HCT116 (cell line): Measurements from ENCODE around the gene FAM89B.

Experiments
- EGR1 ChIP-seq: IDR thresholded peaks from 2 replicates; pipeline ENCODE4 v1.6.1; 2012; ENCODE audit warnings: low read depth
- EZH2 ChIP-seq: fragments of 200-600 bp; sonication (generic); IDR thresholded peaks from 2 replicates; pipeline ENCODE4 v1.6.1; 2017; ENCODE audit warnings: antibody characterized with exemption, mixed run types
- EZH2phosphoT487 ChIP-seq: fragments of 200-600 bp; IDR thresholded peaks from 2 replicates; pipeline ENCODE4 v1.6.1; 2018; ENCODE audit warnings: antibody characterized with exemption, borderline replicate concordance
- JUND ChIP-seq: IDR thresholded peaks from 2 replicates; pipeline ENCODE4 v1.6.1; 2012
- POLR2A ChIP-seq: IDR thresholded peaks from 2 replicates; pipeline ENCODE4 v1.7.0; 2011; ENCODE audit warnings: borderline replicate concordance; ENCODE audit not compliant: insufficient read depth, insufficient read length; ENCODE audit errors: extremely low read depth
- POLR2AphosphoS5 ChIP-seq: IDR thresholded peaks from 2 replicates; pipeline ENCODE4 v1.6.1; 2011; ENCODE audit warnings: mild to moderate bottlenecking, low read depth, low read length, moderate library complexity
- SP1 ChIP-seq: IDR thresholded peaks from 2 replicates; pipeline ENCODE4 v1.6.1; 2012; ENCODE audit warnings: low read depth
- TF ChIP-seq, protein P1 (sequence below), 3 experiments: fragments of 200-600 bp in 1 of 3; sonication (generic) in 1 of 3; IDR thresholded peaks in 2 of 3; conservative IDR thresholded peaks in 1 of 3; 2 replicates each; pipeline ENCODE4 v1.5.1; 2012 to 2017; ENCODE audit warnings: low read depth in 2 of 3, low read length in 2 of 3, antibody characterized with exemption in 1 of 3, borderline replicate concordance in 1 of 3, control low read depth in 1 of 3, mild to moderate bottlenecking in 1 of 3, mixed read lengths in 1 of 3, mixed run types in 1 of 3, moderate library complexity in 1 of 3; ENCODE audit not compliant: insufficient read depth in 1 of 3
- TF ChIP-seq, protein P2 (sequence below): IDR thresholded peaks from 2 replicates; pipeline ENCODE4 v1.6.1; 2011; ENCODE audit warnings: mild to moderate bottlenecking, low read length, moderate library complexity; ENCODE audit not compliant: insufficient replicate concordance; ENCODE audit errors: extremely low read depth
- TF ChIP-seq, protein P3 (sequence below): IDR thresholded peaks from 2 replicates; pipeline ENCODE4 v1.6.1; 2012; ENCODE audit warnings: low read depth

DNA sequence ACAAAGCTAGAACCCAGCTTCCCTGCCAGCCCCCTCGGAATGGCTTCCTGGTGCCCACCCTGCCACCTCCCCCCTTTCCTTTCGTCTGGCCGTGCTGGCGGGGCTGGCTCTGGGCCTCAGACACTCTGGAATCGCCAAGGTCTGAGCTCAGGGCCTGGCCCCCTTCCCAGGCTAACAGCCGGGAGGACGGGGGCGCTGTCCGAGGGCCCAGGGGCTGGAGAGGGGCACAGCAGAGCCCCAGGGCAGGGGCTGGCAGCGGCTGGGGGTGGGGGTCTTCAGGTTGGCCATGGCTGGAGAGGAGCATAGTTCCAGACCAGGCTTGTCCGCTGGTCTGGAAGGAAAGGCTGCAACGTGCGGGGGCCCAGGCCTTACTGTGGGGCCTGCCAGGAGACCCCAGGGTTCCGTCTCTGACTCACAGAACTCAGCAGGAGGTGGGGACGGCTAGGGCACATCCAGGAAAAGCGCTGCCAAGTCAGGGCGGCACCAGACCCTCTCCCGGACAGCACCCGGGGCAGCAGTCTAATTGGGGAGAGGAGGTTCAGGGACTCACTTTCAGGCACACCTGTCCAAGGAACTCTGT, 13.3 kb upstream of the FAM89B start:
- TF ChIP-seq, protein P1, sequence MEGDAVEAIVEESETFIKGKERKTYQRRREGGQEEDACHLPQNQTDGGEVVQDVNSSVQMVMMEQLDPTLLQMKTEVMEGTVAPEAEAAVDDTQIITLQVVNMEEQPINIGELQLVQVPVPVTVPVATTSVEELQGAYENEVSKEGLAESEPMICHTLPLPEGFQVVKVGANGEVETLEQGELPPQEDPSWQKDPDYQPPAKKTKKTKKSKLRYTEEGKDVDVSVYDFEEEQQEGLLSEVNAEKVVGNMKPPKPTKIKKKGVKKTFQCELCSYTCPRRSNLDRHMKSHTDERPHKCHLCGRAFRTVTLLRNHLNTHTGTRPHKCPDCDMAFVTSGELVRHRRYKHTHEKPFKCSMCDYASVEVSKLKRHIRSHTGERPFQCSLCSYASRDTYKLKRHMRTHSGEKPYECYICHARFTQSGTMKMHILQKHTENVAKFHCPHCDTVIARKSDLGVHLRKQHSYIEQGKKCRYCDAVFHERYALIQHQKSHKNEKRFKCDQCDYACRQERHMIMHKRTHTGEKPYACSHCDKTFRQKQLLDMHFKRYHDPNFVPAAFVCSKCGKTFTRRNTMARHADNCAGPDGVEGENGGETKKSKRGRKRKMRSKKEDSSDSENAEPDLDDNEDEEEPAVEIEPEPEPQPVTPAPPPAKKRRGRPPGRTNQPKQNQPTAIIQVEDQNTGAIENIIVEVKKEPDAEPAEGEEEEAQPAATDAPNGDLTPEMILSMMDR (IDR thresholded peaks at IDR 0.05 in 2 of 3, conservative IDR thresholded peaks at IDR 0.05 in 1 of 3; ENCODE audit: borderline replicate concordance in 1 of 3, insufficient read depth in 1 of 3, low read depth in 2 of 3, low read length in 2 of 3): no peak
- TF ChIP-seq POLR2AphosphoS5 (no peak), EZH2 (no peak), POLR2A (no peak), JUND (no peak), SP1 (no peak), EZH2phosphoT487 (no peak), EGR1 (no peak)
- TF ChIP-seq, protein P2, sequence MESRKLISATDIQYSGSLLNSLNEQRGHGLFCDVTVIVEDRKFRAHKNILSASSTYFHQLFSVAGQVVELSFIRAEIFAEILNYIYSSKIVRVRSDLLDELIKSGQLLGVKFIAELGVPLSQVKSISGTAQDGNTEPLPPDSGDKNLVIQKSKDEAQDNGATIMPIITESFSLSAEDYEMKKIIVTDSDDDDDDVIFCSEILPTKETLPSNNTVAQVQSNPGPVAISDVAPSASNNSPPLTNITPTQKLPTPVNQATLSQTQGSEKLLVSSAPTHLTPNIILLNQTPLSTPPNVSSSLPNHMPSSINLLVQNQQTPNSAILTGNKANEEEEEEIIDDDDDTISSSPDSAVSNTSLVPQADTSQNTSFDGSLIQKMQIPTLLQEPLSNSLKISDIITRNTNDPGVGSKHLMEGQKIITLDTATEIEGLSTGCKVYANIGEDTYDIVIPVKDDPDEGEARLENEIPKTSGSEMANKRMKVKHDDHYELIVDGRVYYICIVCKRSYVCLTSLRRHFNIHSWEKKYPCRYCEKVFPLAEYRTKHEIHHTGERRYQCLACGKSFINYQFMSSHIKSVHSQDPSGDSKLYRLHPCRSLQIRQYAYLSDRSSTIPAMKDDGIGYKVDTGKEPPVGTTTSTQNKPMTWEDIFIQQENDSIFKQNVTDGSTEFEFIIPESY: no peak
- TF ChIP-seq, protein P3, sequence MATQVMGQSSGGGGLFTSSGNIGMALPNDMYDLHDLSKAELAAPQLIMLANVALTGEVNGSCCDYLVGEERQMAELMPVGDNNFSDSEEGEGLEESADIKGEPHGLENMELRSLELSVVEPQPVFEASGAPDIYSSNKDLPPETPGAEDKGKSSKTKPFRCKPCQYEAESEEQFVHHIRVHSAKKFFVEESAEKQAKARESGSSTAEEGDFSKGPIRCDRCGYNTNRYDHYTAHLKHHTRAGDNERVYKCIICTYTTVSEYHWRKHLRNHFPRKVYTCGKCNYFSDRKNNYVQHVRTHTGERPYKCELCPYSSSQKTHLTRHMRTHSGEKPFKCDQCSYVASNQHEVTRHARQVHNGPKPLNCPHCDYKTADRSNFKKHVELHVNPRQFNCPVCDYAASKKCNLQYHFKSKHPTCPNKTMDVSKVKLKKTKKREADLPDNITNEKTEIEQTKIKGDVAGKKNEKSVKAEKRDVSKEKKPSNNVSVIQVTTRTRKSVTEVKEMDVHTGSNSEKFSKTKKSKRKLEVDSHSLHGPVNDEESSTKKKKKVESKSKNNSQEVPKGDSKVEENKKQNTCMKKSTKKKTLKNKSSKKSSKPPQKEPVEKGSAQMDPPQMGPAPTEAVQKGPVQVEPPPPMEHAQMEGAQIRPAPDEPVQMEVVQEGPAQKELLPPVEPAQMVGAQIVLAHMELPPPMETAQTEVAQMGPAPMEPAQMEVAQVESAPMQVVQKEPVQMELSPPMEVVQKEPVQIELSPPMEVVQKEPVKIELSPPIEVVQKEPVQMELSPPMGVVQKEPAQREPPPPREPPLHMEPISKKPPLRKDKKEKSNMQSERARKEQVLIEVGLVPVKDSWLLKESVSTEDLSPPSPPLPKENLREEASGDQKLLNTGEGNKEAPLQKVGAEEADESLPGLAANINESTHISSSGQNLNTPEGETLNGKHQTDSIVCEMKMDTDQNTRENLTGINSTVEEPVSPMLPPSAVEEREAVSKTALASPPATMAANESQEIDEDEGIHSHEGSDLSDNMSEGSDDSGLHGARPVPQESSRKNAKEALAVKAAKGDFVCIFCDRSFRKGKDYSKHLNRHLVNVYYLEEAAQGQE: no peak
